Smooth muscle cell (in vitro differentiated cells): ENCODE data around the gene NSG1. TPM values are rescaled to one million over a fixed set of nuclear protein-coding genes. Genes with fewer than 3 reads are reported as not detected.

Experiments used
- DNase-seq: peaks from one replicate; lab custom pipeline; 2025; ENCODE audit not compliant: unreplicated experiment; lab: John Stamatoyannopoulos, UW
- H2AFZ ChIP-seq: fragments of 200-600 bp; sonication (generic); 2 replicates; pipeline ENCODE4 v1.6.0; 2016; ENCODE audit warnings: antibody characterized with exemption, low read depth, mild to moderate bottlenecking
- H3F3A ChIP-seq: fragments of 200-600 bp; sonication (generic); 2 replicates; pipeline ENCODE4 v1.6.0; 2017; ENCODE audit warnings: antibody characterized with exemption, low read depth
- H3K27ac ChIP-seq: fragments of 200-600 bp; sonication (generic); 2 replicates; pipeline ENCODE4 v1.5.1; 2016; ENCODE audit warnings: low read depth, mild to moderate bottlenecking
- H3K27me3 ChIP-seq: fragments of 200-600 bp; sonication (generic); 2 replicates; pipeline ENCODE4 v1.6.1; 2016; ENCODE audit warnings: low read depth, mild to moderate bottlenecking
- H3K36me3 ChIP-seq: fragments of 200-600 bp; sonication (generic); 2 replicates; pipeline ENCODE4 v1.5.1; 2016; ENCODE audit warnings: low read depth
- H3K4me1 ChIP-seq: fragments of 200-600 bp; sonication (generic); 2 replicates; pipeline ENCODE4 v1.5.1; 2016; ENCODE audit warnings: low read depth
- H3K4me2 ChIP-seq: fragments of 200-600 bp; sonication (generic); 2 replicates; pipeline ENCODE4 v1.6.0; 2016; ENCODE audit warnings: mild to moderate bottlenecking
- H3K4me3 ChIP-seq: fragments of 200-600 bp; sonication (generic); 2 replicates; pipeline ENCODE4 v1.5.1; 2016; ENCODE audit warnings: mild to moderate bottlenecking
- H3K79me2 ChIP-seq: fragments of 200-600 bp; sonication (generic); 2 replicates; pipeline ENCODE4 v1.6.0; 2016; ENCODE audit warnings: low read depth, mild to moderate bottlenecking
- H3K9ac ChIP-seq: fragments of 200-600 bp; sonication (generic); 2 replicates; pipeline ENCODE4 v1.6.0; 2016; ENCODE audit warnings: low read depth
- H3K9me3 ChIP-seq: fragments of 200-600 bp; sonication (generic); replicated peaks from 2 replicates; pipeline ENCODE4 v1.5.1; 2016; ENCODE audit warnings: low read depth
- H4K20me1 ChIP-seq: fragments of 200-600 bp; sonication (generic); 2 replicates; pipeline ENCODE4 v1.6.0; 2016; ENCODE audit warnings: low read depth
- CTCF ChIP-seq: fragments of 200-600 bp; sonication (generic); IDR thresholded peaks from 2 replicates; pipeline ENCODE4 v1.5.1; 2017; ENCODE audit warnings: borderline replicate concordance, mild to moderate bottlenecking, antibody characterized with exemption; ENCODE audit not compliant: insufficient read depth, poor library complexity, severe bottlenecking
- WGBS: methylation state at CpG from one replicate; pipeline ENCODE4 v1.1.7; 2016; ENCODE audit warnings: low lambda C conversion rate; 5-methylcytosine and 5-hydroxymethylcytosine counted together
- polyA plus RNA-seq: library from polyadenylated mRNA; unstranded; fragments of >200 nt; fragmentation: Nextera tagmentation; extraction: Ambion mirVana; gene quantifications from 2 replicates; pipeline ENCODE4 v1.2.1, GENCODE V29; 2016
- total RNA-seq: library from RNA; depleted of rRNA; stranded (reverse); fragments of >200 nt; gene quantifications from 2 replicates; pipeline ENCODE4 v1.2.3, GENCODE V29; 2014

Gene NSG1
- total RNA-seq (11.4 and 15.4 TPM in 2 replicates), polyA plus RNA-seq (8.4 and 19.0 TPM in 2 replicates)

GRCh38 chr4:4386736-4387392 is at the start of gene NSG1:
TSS of gene NSG1 (plus strand) at chr4:4387102. CDS start at chr4:4387630, 528 bp downstream.
- Histone ChIP-seq H3K79me2 (no peaks in the 10 kb centered on the region), H3K36me3 (no peaks in the 10 kb centered on the region), H3K9me3 (no peaks in the 10 kb centered on the region), H3K27me3 (peaks cover 80% of the 10 kb centered on the region), H3F3A (no peaks in the 10 kb centered on the region), H3K4me1 (peaks cover 7% of the 10 kb centered on the region), H3K4me2 (peak within 1 kb of the TSS; percentile 99), H3K9ac (peak within 1 kb of the TSS; percentile 22), H3K27ac (no peak within 1 kb of the TSS), H2AFZ (peak within 1 kb of the TSS; percentile 67), H4K20me1 (no peaks in the 10 kb centered on the region), H3K4me3 (peak within 1 kb of the TSS; percentile 77)
- no peak for TF ChIP-seq CTCF
- 1% methylated on average over 65 of the region's 87 CpGs for WGBS
- DNase-seq = no peak

GRCh38 chr4:4338210-4339001 is 48.5 kb upstream of the NSG1 start:
- Histone ChIP-seq H3K4me1 (no peaks in the 10 kb centered on the region), H3F3A (no peaks in the 10 kb centered on the region), H3K27me3 (no peaks in the 10 kb centered on the region), H3K9ac (no peak overlapping the region), H3K4me3 (no peak overlapping the region), H3K27ac (no peak overlapping the region), H3K79me2 (no peaks in the 10 kb centered on the region), H4K20me1 (no peaks in the 10 kb centered on the region), H3K9me3 (no peaks in the 10 kb centered on the region), H3K36me3 (no peaks in the 10 kb centered on the region), H3K4me2 (no peak overlapping the region), H2AFZ (no peak overlapping the region)
- no peak for TF ChIP-seq CTCF
- 88% methylated on average over 11 of the region's 11 CpGs for WGBS
- no peak for DNase-seq

- 25% methylated on average over 21 of the region's 21 CpGs for WGBS
- H4K20me1 ChIP-seq = no peaks in the 10 kb centered on the region
- DNase-seq = no peak
- no peak overlapping the region for H3K27ac ChIP-seq
- TF ChIP-seq CTCF = no peak
- H3F3A ChIP-seq = no peaks in the 10 kb centered on the region
- no peaks in the 10 kb centered on the region for H3K27me3 ChIP-seq
- H3K36me3 ChIP-seq = no peaks in the 10 kb centered on the region
- H3K9ac ChIP-seq = no peak overlapping the region
- no peaks in the 10 kb centered on the region for H3K79me2 ChIP-seq
- no peak overlapping the region for H2AFZ ChIP-seq
- peak overlapping the region; percentile 62 for H3K4me2 ChIP-seq
- peak overlapping the region; percentile 3 for H3K4me3 ChIP-seq
- H3K4me1 ChIP-seq = no peaks in the 10 kb centered on the region
- no peaks in the 10 kb centered on the region for H3K9me3 ChIP-seq
These were observed 47.3 kb upstream of the NSG1 start for GRCh38 chr4:4339504-4340085.
